Suprapubic skin (tissue), 3 donors: ENCODE measurements around the gene RPL39L.

ENCODE experiments used
- EP300 ChIP-seq: sonication (generic); formaldehyde crosslinking; IDR thresholded peaks from one replicate; pipeline ENCODE4 v1.6.1; 2017; ENCODE audit warnings: antibody characterized with exemption
- POLR2A ChIP-seq, 2 donors: fragments of 450-650 bp; IDR thresholded peaks; one replicate each; pipeline ENCODE4 v1.6.1; 2017; ENCODE audit warnings: antibody characterized with exemption in 2 of 2, mild to moderate bottlenecking in 2 of 2, moderate library complexity in 2 of 2
- TF ChIP-seq, protein P1 (sequence below), 2 donors: fragments of 200-600 bp in 1 of 2; fragments of 450-650 bp in 1 of 2; sonication (generic) in 1 of 2; IDR thresholded peaks; one replicate each; pipeline ENCODE4 v1.5.1; 2016 to 2019; ENCODE audit warnings: antibody characterized with exemption in 2 of 2, mild to moderate bottlenecking in 1 of 2, moderate library complexity in 1 of 2

- TF ChIP-seq, protein P1, sequence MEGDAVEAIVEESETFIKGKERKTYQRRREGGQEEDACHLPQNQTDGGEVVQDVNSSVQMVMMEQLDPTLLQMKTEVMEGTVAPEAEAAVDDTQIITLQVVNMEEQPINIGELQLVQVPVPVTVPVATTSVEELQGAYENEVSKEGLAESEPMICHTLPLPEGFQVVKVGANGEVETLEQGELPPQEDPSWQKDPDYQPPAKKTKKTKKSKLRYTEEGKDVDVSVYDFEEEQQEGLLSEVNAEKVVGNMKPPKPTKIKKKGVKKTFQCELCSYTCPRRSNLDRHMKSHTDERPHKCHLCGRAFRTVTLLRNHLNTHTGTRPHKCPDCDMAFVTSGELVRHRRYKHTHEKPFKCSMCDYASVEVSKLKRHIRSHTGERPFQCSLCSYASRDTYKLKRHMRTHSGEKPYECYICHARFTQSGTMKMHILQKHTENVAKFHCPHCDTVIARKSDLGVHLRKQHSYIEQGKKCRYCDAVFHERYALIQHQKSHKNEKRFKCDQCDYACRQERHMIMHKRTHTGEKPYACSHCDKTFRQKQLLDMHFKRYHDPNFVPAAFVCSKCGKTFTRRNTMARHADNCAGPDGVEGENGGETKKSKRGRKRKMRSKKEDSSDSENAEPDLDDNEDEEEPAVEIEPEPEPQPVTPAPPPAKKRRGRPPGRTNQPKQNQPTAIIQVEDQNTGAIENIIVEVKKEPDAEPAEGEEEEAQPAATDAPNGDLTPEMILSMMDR (IDR thresholded peaks at IDR 0.05), result no peak
- TF ChIP-seq POLR2A (IDR thresholded peaks at IDR 0.05), result no peak
- no peak for TF ChIP-seq EP300
Observed at GRCh38 chr3:187084580-187084979, 54.7 kb downstream of the RPL39L start.
